Middle frontal gyrus (tissue), 1 donor: ENCODE data around the gene RPAP3.

Experiments
- DNase-seq: peaks from one replicate; pipeline ENCODE4 v3.0.0-alpha.2; 2015; ENCODE audit warnings: low spot score; ENCODE audit errors: extremely low spot score

Gene RPAP3

GRCh38 chr12:47722136-47722834 is 16.5 kb upstream of the RPAP3 start:
- no peak for DNase-seq

- no peak for DNase-seq
Observed at GRCh38 chr12:47721431-47721973, 15.7 kb upstream of the RPAP3 start.

DNA sequence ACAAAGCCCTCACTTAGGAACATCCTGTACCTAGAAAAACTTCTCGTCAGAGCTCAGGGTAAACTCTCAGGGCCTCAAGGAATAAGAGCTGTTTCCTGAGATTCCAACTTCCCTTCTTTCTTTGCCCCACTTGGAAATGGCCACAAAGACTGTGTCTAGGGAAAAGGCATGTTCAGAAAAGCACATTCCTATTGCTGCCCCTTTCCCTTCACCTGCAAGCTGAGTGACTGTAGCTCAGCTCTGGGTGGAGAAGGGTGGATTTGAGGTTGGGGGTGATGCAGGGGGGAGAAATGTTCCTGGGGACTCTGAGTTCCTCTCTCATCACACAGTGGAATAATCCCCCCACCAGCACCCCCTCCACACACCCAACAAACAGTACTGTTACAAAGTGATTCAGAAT is 12.7 kb upstream of the RPAP3 start:
- no peak for DNase-seq

DNA sequence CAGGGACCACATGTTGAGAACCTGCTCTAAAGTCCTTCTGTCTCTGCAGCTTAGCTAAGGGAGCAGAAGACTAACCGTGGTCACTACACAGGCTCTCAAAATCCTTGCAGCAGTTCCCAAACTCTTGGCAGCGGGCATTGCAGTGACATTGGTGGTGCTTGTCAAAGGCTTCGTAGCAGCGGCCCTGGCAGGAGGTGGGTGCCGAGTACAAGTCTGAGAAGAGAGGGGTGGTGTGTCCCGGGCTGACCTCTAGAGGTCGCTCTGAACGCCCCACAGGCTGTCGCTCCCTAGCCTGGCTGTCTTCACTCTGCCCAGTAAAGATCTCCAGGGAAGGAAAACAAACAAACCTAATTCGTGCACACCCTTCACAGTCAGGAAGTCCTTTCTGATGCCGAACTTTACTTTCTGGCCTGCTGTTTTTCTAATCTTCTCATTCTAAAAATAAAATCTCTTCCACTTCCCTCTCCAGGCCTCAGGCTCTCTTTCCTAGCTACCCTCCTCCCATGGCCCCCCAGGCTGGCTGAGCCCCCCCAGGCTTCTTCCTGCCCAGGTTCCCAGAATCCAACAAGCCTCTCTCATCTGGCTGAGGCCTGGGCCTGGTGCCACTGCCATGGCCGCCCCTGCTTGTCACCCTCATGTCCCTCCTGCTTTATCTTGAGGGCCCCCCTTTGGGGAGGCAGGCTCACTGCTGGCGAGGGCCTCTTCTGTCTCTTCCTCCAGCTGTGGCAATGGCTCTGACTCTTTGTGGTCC is 11.8 kb upstream of the RPAP3 start:
- peak; percentile 63 for DNase-seq

DNA sequence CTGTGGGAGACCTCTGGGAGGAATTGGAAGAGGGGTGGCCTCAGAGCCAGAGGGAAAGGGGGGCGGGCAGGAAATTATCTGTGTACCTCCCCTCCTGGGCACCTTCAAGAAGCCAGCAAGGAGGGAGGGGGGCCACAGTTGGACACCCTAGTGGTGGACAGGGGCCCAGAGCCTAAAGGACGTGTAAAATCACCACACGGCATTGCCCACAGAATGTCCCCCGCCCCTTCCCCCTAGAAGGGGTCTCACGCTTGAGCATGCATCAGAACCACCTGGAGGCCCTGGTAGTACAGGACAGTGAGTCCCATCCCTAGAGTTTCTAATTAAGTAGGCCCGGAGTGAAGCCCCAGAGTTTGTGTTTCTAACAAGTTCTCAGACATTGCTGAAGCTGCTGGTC is 11.2 kb upstream of the RPAP3 start:
- DNase-seq: no peak

- no peak for DNase-seq
Observed at GRCh38 chr12:47715877-47716548, 10.2 kb upstream of the RPAP3 start.

GRCh38 chr12:47715393-47715876 is 9.6 kb upstream of the RPAP3 start:
- DNase-seq: peak; percentile 75

DNA sequence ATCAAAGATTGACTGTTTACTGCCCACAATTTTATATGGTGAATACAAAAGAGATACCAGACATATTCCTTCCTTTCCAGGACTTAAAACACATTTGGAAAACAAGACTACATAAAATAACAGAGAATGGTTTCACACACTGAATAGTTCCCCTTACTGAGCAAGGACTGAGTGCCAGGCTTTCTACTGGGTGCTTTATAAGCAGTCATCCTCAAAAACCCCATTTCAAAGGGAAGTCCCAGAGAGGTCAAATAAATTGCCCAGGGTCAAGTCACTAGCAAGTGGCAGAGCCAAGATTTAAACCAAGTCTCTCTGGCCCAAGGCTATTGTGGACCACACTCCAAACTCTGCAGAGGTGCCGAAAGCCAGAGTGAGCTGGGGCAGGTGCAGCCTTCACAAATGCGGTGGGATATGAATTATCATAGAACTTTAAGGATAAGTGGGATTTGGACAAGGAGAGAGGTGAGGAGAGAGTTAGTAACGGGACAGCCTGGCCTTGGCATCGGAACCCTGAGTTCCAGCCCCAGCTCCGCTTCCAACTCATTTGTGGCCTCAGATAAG is 9.1 kb upstream of the RPAP3 start:
- DNase-seq: no peak

DNA sequence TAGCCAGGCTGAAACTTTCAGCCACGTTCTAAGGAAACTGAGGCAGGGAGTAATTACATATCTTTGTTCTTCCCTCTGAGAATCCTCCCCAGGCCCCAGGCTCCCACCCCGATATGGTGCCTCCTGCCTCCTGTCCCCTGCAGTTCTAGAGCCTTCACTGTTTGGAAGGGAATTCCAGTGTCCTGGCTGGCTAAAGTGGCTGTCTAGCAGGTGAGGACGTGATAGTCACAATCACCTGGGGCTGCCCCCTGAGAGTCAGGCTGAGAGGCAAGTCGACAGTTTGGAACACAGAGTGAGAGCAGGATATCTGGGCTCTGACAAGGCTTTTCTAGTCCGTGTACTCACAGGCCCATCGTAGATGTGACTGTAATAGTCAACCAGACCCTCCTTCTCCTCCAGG is 6.3 kb upstream of the RPAP3 start:
- no peak for DNase-seq

DNA sequence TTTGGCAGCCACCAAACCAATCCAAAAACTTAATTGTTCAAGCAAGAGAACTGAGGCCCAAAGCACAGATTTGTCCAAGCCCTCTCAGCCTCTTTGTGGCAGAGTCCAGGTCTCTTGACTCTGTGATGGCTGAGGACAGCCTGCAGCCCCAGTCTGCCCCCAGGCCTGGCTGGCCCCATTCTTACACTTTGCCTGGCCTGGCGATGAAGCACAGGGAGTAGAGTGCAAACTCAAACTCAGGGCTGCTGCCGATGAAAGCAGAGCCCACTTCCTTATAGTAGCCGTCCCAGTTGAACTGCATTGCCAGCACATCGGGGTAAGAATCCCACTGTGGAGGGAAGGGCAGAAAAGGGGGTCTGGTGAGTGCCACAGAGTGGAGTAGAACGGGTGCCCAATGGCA is 5.6 kb upstream of the RPAP3 start:
- DNase-seq: no peak

- no peak for DNase-seq
Observed at GRCh38 chr12:47710278-47710677, 4.4 kb upstream of the RPAP3 start.

GRCh38 chr12:47709671-47710070 is 3.8 kb upstream of the RPAP3 start:
- DNase-seq: no peak

DNA sequence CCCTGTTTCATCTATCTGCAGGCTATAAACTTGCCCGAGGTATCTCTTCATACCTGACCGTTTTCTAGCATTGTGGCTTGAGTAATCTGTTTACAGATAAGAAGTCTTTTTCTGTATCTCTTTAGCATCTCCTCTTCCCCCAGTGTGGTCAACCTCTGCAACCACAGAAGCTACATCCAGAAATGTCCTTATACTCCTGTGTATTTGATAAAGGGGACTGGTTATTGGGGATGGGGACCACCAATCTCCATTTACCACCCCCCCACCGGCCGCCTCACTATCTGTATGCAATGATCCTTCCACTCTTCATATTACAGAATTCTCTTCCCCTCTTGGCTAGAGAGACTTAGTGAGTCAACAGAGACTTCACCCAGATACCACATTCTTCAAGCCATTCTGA is 3.4 kb upstream of the RPAP3 start:
- DNase-seq: no peak

DNA sequence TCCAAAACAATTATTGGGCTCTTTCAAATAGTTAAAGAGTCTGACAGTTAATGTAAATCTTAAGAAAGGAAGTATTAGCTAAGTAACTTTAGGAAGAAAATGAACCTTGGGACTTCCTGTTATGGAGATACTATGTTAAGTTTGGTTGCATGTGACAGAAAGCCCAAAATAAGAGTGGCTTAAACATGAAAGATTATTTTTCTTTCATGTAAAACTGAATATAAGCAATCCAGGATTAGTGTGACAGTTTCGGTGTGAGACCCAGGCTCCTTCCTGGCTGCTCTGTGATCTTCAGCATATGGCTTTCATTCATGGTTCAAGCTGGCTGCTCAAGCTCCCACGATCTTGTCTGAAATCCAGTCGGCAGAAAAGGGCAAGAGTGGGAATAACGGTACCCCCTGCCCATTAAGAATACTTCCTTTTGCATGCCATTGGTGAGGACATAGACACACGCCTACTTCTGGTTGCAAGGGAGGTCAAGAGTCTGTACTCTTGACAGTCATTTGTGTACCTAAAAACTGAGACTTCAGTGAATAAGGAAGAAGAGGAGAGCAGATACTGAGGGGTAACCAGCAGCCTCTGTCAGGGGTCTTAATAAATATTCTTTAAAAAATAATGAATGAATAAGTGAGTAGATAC is 2.2 kb upstream of the RPAP3 start:
- DNase-seq: no peak

- DNase-seq: no peak
Observed at GRCh38 chr12:47707355-47707754, 1.5 kb upstream of the RPAP3 start.

DNA sequence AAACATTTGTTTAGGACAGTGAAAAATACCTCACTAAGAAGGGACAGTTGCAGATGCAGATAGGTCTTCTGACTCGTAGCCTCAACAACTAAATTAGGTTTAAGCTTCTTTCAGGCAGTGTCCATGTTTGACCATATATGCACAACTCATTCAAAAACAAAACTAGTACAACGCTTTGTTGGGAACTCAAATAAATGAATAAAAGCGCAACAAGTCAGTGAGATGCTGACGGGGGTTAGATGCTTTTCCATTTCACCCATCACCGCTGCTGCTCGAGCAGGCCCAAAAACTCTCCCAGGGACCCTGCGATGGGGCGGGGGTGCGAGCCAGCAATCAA is 633 bp downstream of the RPAP3 start:
- DNase-seq: no peak

- no peak for DNase-seq
Observed at GRCh38 chr12:47704719-47705118, 1.1 kb downstream of the RPAP3 start.

DNA sequence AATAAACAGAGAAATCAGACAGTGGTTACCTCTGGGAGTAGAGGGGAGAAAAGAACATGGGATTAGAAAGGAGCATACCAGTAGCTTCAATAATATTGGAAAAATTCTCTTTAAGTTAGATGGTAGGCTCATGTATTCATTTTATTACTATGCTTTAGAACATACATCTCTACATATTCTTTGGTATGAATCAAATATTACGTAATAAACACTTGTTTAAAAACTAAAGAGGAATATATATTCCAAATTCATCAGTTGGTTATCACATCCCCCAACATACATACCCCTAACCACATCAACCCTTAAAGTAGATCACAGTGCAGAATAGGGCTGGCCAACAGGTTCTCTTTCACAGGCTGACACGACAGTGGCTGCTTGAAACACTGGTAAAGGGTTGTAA is 5.6 kb downstream of the RPAP3 start:
- no peak for DNase-seq

- DNase-seq: no peak
Observed at GRCh38 chr12:47698631-47699030, 7.2 kb downstream of the RPAP3 start.

DNA sequence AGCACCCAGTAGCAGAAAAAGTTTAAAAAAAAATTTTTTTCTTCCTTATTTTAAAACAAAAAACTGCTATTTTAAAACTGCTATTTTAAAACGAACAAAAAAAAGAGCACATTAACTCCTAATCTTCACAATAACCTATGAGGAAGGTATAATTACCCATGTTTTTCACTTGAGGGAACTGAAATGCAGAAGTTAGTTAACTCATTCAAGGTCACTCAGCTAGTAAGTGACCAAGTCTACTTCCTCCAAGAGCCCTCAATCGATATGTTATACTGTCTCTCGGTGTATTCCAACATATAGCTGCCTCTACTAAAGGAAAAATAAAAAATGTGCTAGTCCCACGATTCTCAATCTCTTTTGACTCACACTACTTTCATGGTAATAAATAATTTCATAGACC is 7.8 kb downstream of the RPAP3 start:
- DNase-seq: no peak

GRCh38 chr12:47689215-47689614 is 16.6 kb downstream of the RPAP3 start:
- no peak for DNase-seq
